Panc1 (cell line): ENCODE results near the gene AP3S1.

Experiments
- CTCF ChIP-seq: fragments of 450-650 bp; IDR thresholded peaks from 2 replicates; pipeline ENCODE4 v1.5.1; 2017; ENCODE audit warnings: mild to moderate bottlenecking
- POLR2AphosphoS5 ChIP-seq: IDR thresholded peaks from 2 replicates; pipeline ENCODE4 v1.6.1; 2012; ENCODE audit warnings: mild to moderate bottlenecking, low read depth, low read length, moderate library complexity
- REST ChIP-seq, 2 experiments: IDR thresholded peaks; 2 replicates each; pipeline ENCODE4 v1.6.1; 2011 to 2012; ENCODE audit warnings: low read depth in 2 of 2, control low read depth in 1 of 2, low read length in 1 of 2, mild to moderate bottlenecking in 1 of 2, moderate library complexity in 1 of 2; ENCODE audit not compliant: insufficient read depth in 1 of 2
- SIN3A ChIP-seq: IDR thresholded peaks from 2 replicates; pipeline ENCODE4 v1.6.1; 2012; ENCODE audit warnings: low read depth, mild to moderate bottlenecking, low read length, moderate library complexity, borderline replicate concordance; ENCODE audit not compliant: insufficient read depth
- TCF7L2 ChIP-seq: IDR thresholded peaks from 2 replicates; pipeline ENCODE4 v1.6.1; 2011; ENCODE audit warnings: mild to moderate bottlenecking, low read depth, low read length, inconsistent platforms

- TF ChIP-seq CTCF = peak; percentile 72
- TF ChIP-seq REST (IDR thresholded peaks at IDR 0.05; ENCODE audit: insufficient read depth in 1 of 2, low read depth in 2 of 2, low read length in 1 of 2) = no peak
- no peak for TF ChIP-seq SIN3A
- no peak for TF ChIP-seq POLR2AphosphoS5
- no peak for TF ChIP-seq TCF7L2
Observed at GRCh38 chr5:115838885-115839518, 2.7 kb upstream of the AP3S1 start.
